Natural killer cell (primary cell): ENCODE results near the gene POLD4. TPM values are rescaled to one million over a fixed set of nuclear protein-coding genes. Genes with fewer than 3 reads are reported as not detected.

Experiments used
- ATAC-seq, 3 donors: fragments of 150-1000 bp in 2 of 3; fragments of 200-7000 bp in 1 of 3; cut with Tn5 transposase; 1 replicate in 1 of 3; 2 replicates in 2 of 3; pipeline ENCODE4 v1.10.0; 2021; ENCODE audit warnings: mild to moderate bottlenecking in 2 of 3, moderate library complexity in 2 of 3
- DNase-seq, 2 donors: peaks; one replicate each; pipeline versions ENCODE4 v3.0.0 to v3.0.0-alpha.2; 2013 to 2021; ENCODE audit warnings: mixed read lengths in 1 of 2
- H3K27ac ChIP-seq: one replicate; pipeline ENCODE4 v1.5.1; 2013; ENCODE audit warnings: mild to moderate bottlenecking, low read length
- H3K27me3 ChIP-seq: one replicate; pipeline ENCODE4 v1.6.1; 2013; ENCODE audit warnings: low read length; ENCODE audit not compliant: control insufficient read depth, insufficient read depth
- H3K36me3 ChIP-seq: one replicate; pipeline ENCODE4 v1.6.1; 2013; ENCODE audit warnings: low read length; ENCODE audit not compliant: control insufficient read depth, insufficient read depth
- H3K4me1 ChIP-seq: one replicate; pipeline ENCODE4 v1.6.1; 2013; ENCODE audit warnings: low read length; ENCODE audit not compliant: control insufficient read depth, insufficient read depth
- H3K4me3 ChIP-seq: one replicate; pipeline ENCODE4 v1.5.1; 2013; ENCODE audit warnings: low read length
- H3K9me3 ChIP-seq: one replicate; pipeline ENCODE4 v1.6.1; 2013; ENCODE audit warnings: low read length; ENCODE audit not compliant: control insufficient read depth, insufficient read depth
- H3K27ac Mint-ChIP-seq, 2 donors: one replicate each; pipeline ENCODE4 v1.8.0; 2022; ENCODE audit warnings: mild to moderate bottlenecking in 2 of 2, mixed read lengths in 2 of 2, moderate library complexity in 1 of 2
- H3K27me3 Mint-ChIP-seq, 2 donors: one replicate each; pipeline ENCODE4 v1.8.0; 2022; ENCODE audit warnings: low read depth in 2 of 2, mixed read lengths in 2 of 2
- H3K36me3 Mint-ChIP-seq: one replicate; pipeline ENCODE4 v1.8.0; 2022; ENCODE audit warnings: mixed read lengths
- H3K4me1 Mint-ChIP-seq, 2 donors: one replicate each; pipeline ENCODE4 v1.8.0; 2022; ENCODE audit warnings: mixed read lengths in 2 of 2
- H3K4me3 Mint-ChIP-seq: one replicate; pipeline ENCODE4 v1.8.0; 2022; ENCODE audit warnings: mild to moderate bottlenecking, moderate library complexity, mixed read lengths
- H3K9me3 Mint-ChIP-seq, 2 donors: one replicate each; pipeline ENCODE4 v1.8.0; 2022; ENCODE audit warnings: mixed read lengths in 2 of 2
- WGBS: methylation state at CpG from one replicate; pipeline ENCODE4 v1.1.7; 2013; ENCODE audit warnings: missing lambda C conversion rate; ENCODE audit not compliant: insufficient coverage; 5-methylcytosine and 5-hydroxymethylcytosine counted together
- intact Hi-C: fragments of 100-400 bp; cut with micrococcal nuclease; formaldehyde crosslinking; loops from one replicate; pipeline ENCODE4 v1.14.2; 2022
- total RNA-seq, 4 donors: library from RNA; stranded (reverse); fragments of 120-200 nt in 1 of 4; gene quantifications; one replicate each; pipeline versions ENCODE4 v1.2.3 to v1.2.4, GENCODE V29; 2013 to 2022
- TF ChIP-seq, protein P1 (sequence below): fragments of 200-600 bp; IDR thresholded peaks from one replicate; pipeline ENCODE4 v1.8.0; 2022; ENCODE audit warnings: antibody characterized with exemption

Gene POLD4
- total RNA-seq, 3 donors from 2014 or later (not counting 1 experiment from before 2014, with no cell fraction given), result 45.8 to 63.7 (median 60.5) TPM

DNA sequence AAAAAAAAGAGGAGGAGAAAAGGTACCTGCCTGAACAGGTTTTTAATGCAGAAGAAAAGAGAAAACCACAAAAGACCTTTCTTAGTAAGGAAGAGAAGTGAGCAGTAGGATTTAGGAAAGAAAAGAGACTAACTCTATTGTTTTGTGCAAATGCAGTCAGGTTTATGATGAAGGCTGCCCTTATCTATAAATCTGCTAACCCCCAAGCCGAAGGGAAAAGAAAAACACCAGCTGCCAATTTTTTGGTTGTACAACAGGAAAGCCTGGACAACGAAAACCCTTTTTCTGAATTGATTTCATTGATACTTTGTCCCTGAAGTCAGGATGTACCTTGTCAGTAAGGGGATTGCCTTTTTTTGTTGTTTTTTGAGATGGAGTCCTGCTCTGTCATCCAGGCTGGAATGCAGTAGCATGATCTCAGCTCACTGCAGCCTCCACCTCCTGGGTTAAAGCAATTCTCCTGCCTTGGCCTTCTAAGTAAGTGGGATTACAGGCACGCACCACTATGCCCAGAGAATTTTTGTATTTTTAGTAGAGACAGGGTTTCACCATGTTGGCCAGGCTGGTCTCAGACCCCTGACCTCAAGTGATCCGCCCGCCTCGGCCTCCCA is 21.2 kb downstream of the POLD4 start:
- H3K27me3 ChIP-seq, result no peaks in the 10 kb centered on the region
- no peak for DNase-seq
- intact Hi-C loops, result no loop called here
- TF ChIP-seq, protein P1, sequence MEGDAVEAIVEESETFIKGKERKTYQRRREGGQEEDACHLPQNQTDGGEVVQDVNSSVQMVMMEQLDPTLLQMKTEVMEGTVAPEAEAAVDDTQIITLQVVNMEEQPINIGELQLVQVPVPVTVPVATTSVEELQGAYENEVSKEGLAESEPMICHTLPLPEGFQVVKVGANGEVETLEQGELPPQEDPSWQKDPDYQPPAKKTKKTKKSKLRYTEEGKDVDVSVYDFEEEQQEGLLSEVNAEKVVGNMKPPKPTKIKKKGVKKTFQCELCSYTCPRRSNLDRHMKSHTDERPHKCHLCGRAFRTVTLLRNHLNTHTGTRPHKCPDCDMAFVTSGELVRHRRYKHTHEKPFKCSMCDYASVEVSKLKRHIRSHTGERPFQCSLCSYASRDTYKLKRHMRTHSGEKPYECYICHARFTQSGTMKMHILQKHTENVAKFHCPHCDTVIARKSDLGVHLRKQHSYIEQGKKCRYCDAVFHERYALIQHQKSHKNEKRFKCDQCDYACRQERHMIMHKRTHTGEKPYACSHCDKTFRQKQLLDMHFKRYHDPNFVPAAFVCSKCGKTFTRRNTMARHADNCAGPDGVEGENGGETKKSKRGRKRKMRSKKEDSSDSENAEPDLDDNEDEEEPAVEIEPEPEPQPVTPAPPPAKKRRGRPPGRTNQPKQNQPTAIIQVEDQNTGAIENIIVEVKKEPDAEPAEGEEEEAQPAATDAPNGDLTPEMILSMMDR, result no peak
- H3K4me3 Mint-ChIP-seq, result no peak overlapping the region
- H3K9me3 Mint-ChIP-seq, result no peaks in the 10 kb centered on the region
- H3K4me1 Mint-ChIP-seq, result no peaks in the 10 kb centered on the region
- no peaks in the 10 kb centered on the region for H3K9me3 ChIP-seq
- H3K27ac ChIP-seq, result no peak overlapping the region
- H3K36me3 ChIP-seq, result no peaks in the 10 kb centered on the region
- H3K27me3 Mint-ChIP-seq, result no peaks in the 10 kb centered on the region
- H3K27ac Mint-ChIP-seq, result no peak overlapping the region
- H3K4me1 ChIP-seq, result no peaks in the 10 kb centered on the region
- ATAC-seq, result no peak
- WGBS, result 82% methylated on average over 6 of the region's 6 CpGs
- no peaks in the 10 kb centered on the region for H3K36me3 Mint-ChIP-seq
- H3K4me3 ChIP-seq, result no peak overlapping the region

DNA sequence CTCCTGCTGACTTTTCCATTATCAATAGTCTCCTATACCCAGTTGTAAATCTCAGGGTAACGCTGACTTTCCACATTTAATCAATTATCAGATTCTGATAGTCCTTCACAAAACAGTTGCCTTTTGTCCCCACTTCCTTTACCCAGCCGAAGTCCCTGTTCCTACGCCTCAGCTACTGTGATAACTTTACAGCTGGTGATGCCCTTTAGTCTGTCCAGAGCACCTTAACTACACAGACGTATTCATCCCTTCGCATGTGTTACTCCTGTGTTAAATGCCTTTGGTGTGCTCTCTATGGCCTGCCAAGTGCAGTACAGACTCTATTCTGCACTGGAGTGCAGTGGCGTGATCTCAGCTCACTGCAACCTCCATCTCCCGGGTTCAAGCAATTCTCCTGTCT is 29.8 kb downstream of the POLD4 start:
- Mint-ChIP-seq H3K9me3 (no peaks in the 10 kb centered on the region), H3K36me3 (no peaks in the 10 kb centered on the region), H3K27ac (no peak overlapping the region), H3K4me3 (no peak overlapping the region), H3K4me1 (no peaks in the 10 kb centered on the region), H3K27me3 (peaks cover 0 to 7% of the 10 kb centered on the region in 2 donors)
- H3K4me1 ChIP-seq, result no peaks in the 10 kb centered on the region
- intact Hi-C loops, result no loop called here
- TF ChIP-seq, protein P1, result no peak
- H3K4me3 ChIP-seq, result no peak overlapping the region
- no peaks in the 10 kb centered on the region for H3K36me3 ChIP-seq
- DNase-seq (no peak), ATAC-seq (no peak)
- 94% methylated on average over 7 of the region's 7 CpGs for WGBS
- H3K27me3 ChIP-seq, result no peaks in the 10 kb centered on the region
- no peak overlapping the region for H3K27ac ChIP-seq
- H3K9me3 ChIP-seq, result no peaks in the 10 kb centered on the region

DNA sequence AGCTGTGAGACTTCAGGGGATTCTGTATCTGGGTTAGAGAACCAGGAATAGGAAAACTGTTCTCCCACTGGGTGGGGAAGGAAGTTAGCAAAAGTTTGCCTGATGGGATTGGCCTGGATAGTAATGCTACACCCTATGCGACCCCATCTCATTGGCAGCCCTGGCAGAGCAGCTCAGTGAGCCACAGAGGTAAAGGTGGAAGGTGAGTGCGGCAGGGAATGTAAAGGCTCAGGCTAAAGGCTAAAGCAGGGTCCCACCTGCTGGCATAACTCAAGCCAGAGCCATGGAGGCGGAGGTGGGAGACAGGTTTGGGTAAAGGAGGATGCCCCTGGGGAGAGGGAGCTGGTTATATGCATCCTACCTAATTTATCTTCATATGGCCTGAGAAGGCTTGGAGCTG is 31.3 kb downstream of the POLD4 start:
- H3K9me3 Mint-ChIP-seq, result no peaks in the 10 kb centered on the region
- no peak for DNase-seq
- Histone ChIP-seq H3K27ac (no peak overlapping the region), H3K27me3 (no peaks in the 10 kb centered on the region), H3K36me3 (no peaks in the 10 kb centered on the region), H3K9me3 (no peaks in the 10 kb centered on the region), H3K4me1 (peaks cover 10% of the 10 kb centered on the region), H3K4me3 (no peak overlapping the region)
- H3K27ac Mint-ChIP-seq, result no peak overlapping the region
- no peaks in the 10 kb centered on the region for H3K36me3 Mint-ChIP-seq
- H3K27me3 Mint-ChIP-seq, result peaks cover 0 to 11% of the 10 kb centered on the region in 2 donors
- 91% methylated on average over 3 of the region's 3 CpGs for WGBS
- intact Hi-C loops, result no loop called here
- H3K4me3 Mint-ChIP-seq, result no peak overlapping the region
- ATAC-seq, result no peak
- TF ChIP-seq, protein P1, result no peak
- peaks cover 10% of the 10 kb centered on the region in 2 donors for H3K4me1 Mint-ChIP-seq

DNA sequence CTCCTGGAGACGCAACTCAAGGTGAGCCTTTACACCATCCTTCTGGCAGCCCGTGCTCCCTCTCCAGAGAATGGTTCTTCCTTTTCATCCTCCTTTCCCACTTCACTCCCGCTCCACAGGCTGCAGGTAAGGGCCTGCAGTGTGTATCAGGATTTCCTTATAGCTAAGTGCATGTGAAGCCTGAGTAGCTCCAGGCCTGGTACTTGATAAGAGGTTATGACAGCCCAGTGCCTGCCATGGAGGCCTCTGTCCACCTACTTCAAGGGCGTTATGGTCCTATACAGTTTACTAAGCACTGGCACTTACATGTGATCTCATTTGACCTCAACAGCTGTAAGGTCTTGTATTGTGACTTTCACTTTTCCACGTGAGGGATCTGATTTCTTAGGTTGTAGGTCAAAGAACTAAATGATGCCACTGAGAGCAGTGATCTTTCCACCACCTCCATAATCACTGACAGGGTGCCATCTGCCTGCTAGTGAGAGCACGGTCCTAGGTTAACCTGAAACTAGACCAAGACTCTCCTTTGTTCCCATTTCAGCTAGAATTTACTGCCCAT is 32.0 kb downstream of the POLD4 start:
- Mint-ChIP-seq H3K36me3 (no peaks in the 10 kb centered on the region), H3K9me3 (no peaks in the 10 kb centered on the region), H3K4me3 (no peak overlapping the region), H3K27me3 (peaks cover 0 to 11% of the 10 kb centered on the region in 2 donors), H3K27ac (no peak overlapping the region), H3K4me1 (peaks cover 13 to 14% of the 10 kb centered on the region in 2 donors)
- TF ChIP-seq, protein P1, result no peak
- Histone ChIP-seq H3K27ac (no peak overlapping the region), H3K4me3 (no peak overlapping the region), H3K36me3 (no peaks in the 10 kb centered on the region), H3K27me3 (no peaks in the 10 kb centered on the region), H3K4me1 (peaks cover 16% of the 10 kb centered on the region), H3K9me3 (no peaks in the 10 kb centered on the region)
- WGBS, result 90% methylated on average over 5 of the region's 6 CpGs
- DNase-seq (no peak), ATAC-seq (no peak)
- intact Hi-C loops, result no loop called here
